ENCODE data around the gene TMOD4.
A peak's percentile ranks its signal among the peaks of the same experiment; 100 is the strongest.

Gene TMOD4

DNA sequence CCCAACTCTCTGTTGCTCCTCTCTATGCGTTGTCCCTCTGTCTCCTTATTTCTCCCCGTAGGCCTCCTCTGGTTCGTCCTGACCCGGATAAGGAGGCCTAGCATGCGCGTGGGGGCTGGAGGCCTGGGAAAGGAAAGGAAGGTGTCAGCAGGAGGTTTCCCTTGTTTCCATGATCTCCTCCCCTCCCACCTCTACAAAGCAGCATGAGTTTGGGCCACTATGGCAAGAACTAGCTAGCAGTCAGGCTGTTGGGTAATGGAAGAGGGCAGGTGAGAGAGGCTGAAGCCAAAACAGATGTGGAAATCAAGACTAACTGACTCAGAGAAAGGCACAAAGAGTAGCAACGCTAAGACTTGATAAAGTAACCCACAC, 28.7 kb downstream of the TMOD4 start:
- H3K9me3 ChIP-seq (ENCODE audit: low read length) = no peaks in the 10 kb centered on the region
- peak overlapping the region; percentile 75 for H3K9ac ChIP-seq (ENCODE audit: low read length)
- H3K27me3 ChIP-seq (ENCODE audit: control insufficient read depth in 1 of 2, insufficient read depth in 2 of 2, low read length in 2 of 2) = no peaks in the 10 kb centered on the region
- H3K4me3 ChIP-seq (ENCODE audit: low read depth in 1 of 2, low read length in 2 of 2) = peak overlapping the region; percentile 85 to 97
- no peaks in the 10 kb centered on the region for H3K36me3 ChIP-seq (ENCODE audit: insufficient read depth, low read length)
- H3K4me1 ChIP-seq (ENCODE audit: insufficient read depth, low read length) = peaks cover 30% of the 10 kb centered on the region
- H3K27ac ChIP-seq (ENCODE audit: low read depth, low read length) = peak overlapping the region; percentile 80

DNA sequence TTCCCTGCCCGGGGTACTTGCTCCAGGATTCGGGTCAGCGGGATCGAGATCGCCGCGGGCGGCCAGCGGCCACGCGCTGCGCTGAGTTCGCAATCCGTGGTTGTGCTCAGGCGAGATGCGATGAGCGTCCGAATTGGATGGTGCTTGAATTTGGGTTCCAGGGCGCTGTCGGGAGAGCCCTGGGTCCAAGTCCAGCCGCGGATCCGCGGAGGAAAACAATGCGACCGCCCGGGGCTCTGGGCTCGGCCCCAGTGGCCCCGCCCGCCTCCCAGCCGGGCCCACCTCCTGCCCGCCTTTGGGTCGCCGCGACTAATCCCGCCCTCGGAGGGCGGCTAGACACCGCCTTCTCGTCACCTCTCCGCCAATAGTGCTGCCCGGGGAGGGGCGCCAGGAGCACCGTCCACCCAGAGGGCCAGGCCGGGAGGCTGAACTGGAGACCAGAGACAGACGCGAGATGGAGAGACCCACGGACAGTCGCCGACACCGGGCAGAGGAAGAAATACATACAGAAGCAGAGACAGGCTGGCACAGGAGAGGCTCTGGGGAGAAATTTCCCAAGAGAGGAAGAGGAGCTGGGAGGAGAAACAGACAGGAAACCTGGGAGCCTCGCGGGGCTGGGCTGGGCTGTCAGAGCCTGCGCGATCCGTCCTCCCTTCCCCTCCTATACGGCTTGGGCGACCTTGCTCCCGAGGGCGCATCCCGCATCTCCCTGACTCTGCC, 29.2 kb downstream of the TMOD4 start, which contains the start of gene SEMA6C:
SEMA6C (minus strand) TSS at position 220 of the 720 bp plus-strand sequence. CDS start 4,010 bp downstream, outside the sequence.
- peak within 1 kb of the TSS; percentile 85 to 97 for H3K4me3 ChIP-seq (ENCODE audit: low read depth in 1 of 2, low read length in 2 of 2)
- peak within 1 kb of the TSS; percentile 90 for H3K27ac ChIP-seq (ENCODE audit: low read depth, low read length)
- H3K27me3 ChIP-seq (ENCODE audit: control insufficient read depth in 1 of 2, insufficient read depth in 2 of 2, low read length in 2 of 2) = no peaks in the 10 kb centered on the region
- H3K4me1 ChIP-seq (ENCODE audit: insufficient read depth, low read length) = peaks cover 30% of the 10 kb centered on the region
- no peaks in the 10 kb centered on the region for H3K9me3 ChIP-seq (ENCODE audit: low read length)
- no peaks in the 10 kb centered on the region for H3K36me3 ChIP-seq (ENCODE audit: insufficient read depth, low read length)
- H3K9ac ChIP-seq (ENCODE audit: low read length) = peak within 1 kb of the TSS; percentile 75

DNA sequence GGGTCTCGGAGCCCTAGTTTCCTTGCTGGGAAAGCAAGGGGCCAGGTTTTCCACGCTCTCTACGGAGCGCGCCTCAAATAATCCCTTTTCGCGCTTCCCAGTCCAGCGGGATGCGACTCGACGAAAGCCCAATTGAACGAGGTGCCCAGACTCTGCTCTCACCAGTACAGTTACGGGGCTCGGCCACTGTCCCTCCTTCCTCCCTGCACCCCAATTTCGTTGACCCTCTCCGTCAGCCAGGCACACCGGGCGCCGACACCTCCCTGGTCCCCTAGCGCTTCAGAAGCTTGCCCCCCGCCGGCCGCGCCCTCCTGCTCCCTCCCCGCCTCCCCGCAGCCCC, 29.7 kb downstream of the TMOD4 start:
- H3K9me3 ChIP-seq (ENCODE audit: low read length) = no peaks in the 10 kb centered on the region
- H3K27me3 ChIP-seq (ENCODE audit: control insufficient read depth in 1 of 2, insufficient read depth in 2 of 2, low read length in 2 of 2) = no peaks in the 10 kb centered on the region
- H3K9ac ChIP-seq (ENCODE audit: low read length) = peak overlapping the region; percentile 53
- no peaks in the 10 kb centered on the region for H3K36me3 ChIP-seq (ENCODE audit: insufficient read depth, low read length)
- peaks cover 30% of the 10 kb centered on the region for H3K4me1 ChIP-seq (ENCODE audit: insufficient read depth, low read length)
- peak overlapping the region; percentile 85 to 97 for H3K4me3 ChIP-seq (ENCODE audit: low read depth in 1 of 2, low read length in 2 of 2)
- peak overlapping the region; percentile 90 for H3K27ac ChIP-seq (ENCODE audit: low read depth, low read length)

DNA sequence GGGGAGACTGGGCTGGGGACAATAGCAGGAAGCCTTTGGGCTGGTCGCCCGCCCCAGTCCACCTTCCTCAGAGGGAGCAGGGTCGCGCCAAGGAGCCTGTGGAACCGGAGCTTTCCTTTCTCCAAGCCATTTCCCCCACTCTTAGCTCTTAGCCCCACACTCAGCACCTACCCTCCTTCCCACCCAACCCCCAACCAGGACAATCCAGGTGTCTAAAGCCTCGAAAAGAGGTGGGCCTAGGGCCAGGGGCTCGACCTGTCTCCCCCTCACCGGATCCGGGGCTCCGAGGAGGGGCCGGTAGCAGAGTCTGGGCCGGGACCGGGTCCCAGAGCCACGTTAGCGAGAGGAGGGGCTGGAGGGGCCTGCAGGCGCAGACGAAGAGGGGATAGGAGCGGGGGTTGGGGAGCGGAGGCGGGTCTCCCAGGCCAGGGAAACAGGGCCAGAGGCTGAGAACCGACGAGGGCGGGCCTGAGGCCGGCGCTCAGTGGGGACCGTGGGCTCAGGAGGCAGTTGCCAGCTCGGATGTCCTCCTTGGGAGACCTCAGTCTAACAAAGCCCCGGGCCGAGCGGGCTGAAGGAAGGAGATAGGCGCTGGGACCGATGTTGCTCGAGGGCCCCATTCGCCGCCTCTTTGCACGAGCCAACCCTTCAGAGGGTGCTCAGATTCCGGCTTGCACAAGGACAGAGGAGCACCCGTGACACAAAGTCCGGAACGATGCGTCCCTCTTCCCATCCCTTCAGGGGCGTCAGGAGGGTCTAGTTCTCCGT, 30.3 kb downstream of the TMOD4 start:
- H3K27ac ChIP-seq (ENCODE audit: low read depth, low read length) = peak overlapping the region; percentile 90
- peaks cover 30% of the 10 kb centered on the region for H3K4me1 ChIP-seq (ENCODE audit: insufficient read depth, low read length)
- H3K27me3 ChIP-seq (ENCODE audit: control insufficient read depth in 1 of 2, insufficient read depth in 2 of 2, low read length in 2 of 2) = no peaks in the 10 kb centered on the region
- no peaks in the 10 kb centered on the region for H3K36me3 ChIP-seq (ENCODE audit: insufficient read depth, low read length)
- no peaks in the 10 kb centered on the region for H3K9me3 ChIP-seq (ENCODE audit: low read length)
- peak overlapping the region; percentile 85 to 97 for H3K4me3 ChIP-seq (ENCODE audit: low read depth in 1 of 2, low read length in 2 of 2)
- peak overlapping the region; percentile 53 for H3K9ac ChIP-seq (ENCODE audit: low read length)

DNA sequence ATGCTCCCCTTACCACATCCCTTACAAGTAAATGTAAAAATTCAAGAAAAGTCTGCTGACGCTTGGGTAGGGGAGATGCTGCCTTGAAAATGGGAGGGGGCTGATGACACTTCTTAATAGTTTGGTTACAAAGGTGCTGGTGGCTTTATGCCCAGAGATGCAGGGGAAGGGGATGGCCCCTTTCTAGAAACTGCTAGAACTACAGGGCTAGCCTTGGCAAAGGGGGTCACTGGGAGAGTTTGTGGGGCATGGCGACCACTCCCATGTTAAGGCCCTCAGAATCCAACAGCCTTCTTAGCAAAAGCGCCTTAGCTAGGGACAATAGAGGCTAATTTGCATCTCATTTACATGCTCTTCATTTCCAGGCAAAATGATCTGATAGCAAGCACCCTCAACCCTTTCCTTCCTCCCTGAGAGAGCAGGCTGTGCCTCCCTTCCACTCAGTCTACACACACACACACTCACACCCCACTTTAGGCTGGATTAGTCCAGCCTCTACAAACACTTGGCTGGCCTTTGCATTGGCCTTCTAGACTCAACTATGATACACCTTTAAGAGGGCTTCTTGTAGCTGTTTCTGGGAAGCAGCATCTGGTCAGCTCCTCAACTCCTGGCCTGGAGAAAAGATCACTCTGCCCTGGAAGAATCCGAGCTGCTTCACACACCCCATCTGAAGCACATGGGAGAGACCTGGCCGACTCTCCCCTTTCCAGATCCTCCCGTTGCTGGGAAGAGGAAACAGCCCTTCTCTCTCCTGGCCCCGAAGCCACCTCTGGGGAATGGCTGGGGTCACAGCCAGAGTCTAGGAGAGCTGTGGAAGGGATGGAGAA, 31.1 kb downstream of the TMOD4 start:
- H3K4me1 ChIP-seq (ENCODE audit: insufficient read depth, low read length) = peaks cover 30% of the 10 kb centered on the region
- H3K9me3 ChIP-seq (ENCODE audit: low read length) = no peaks in the 10 kb centered on the region
- H3K36me3 ChIP-seq (ENCODE audit: insufficient read depth, low read length) = no peaks in the 10 kb centered on the region
- H3K4me3 ChIP-seq (ENCODE audit: low read depth in 1 of 2, low read length in 2 of 2) = peak overlapping the region in 1 of 2 donors; percentile 97
- H3K27ac ChIP-seq (ENCODE audit: low read depth, low read length) = no peak overlapping the region
- H3K9ac ChIP-seq (ENCODE audit: low read length) = peak overlapping the region; percentile 53
- no peaks in the 10 kb centered on the region for H3K27me3 ChIP-seq (ENCODE audit: control insufficient read depth in 1 of 2, insufficient read depth in 2 of 2, low read length in 2 of 2)

DNA sequence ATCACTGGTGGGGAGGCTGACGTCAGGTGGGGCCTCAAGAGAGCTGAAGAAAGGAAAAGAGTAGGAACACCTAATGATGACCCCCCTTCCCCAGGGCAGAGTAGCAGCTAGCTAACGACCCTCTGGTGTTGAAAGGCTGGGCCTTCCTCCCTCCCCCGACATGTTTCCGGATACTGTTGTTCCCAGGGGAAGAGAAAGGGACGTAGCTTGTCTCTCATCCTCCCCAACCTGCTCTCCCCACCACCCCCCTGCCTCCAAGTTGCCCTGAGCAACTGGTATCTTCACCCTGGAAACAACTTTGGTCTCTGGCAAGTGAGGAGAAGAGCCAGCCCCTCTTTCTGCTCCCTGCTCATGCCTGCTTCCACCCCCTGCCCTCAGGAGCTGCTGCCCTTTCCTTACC, 31.8 kb downstream of the TMOD4 start:
- no peaks in the 10 kb centered on the region for H3K36me3 ChIP-seq (ENCODE audit: insufficient read depth, low read length)
- H3K9ac ChIP-seq (ENCODE audit: low read length) = no peak overlapping the region
- no peaks in the 10 kb centered on the region for H3K9me3 ChIP-seq (ENCODE audit: low read length)
- H3K27me3 ChIP-seq (ENCODE audit: control insufficient read depth in 1 of 2, insufficient read depth in 2 of 2, low read length in 2 of 2) = no peaks in the 10 kb centered on the region
- H3K4me3 ChIP-seq (ENCODE audit: low read depth in 1 of 2, low read length in 2 of 2) = no peak overlapping the region
- peaks cover 30% of the 10 kb centered on the region for H3K4me1 ChIP-seq (ENCODE audit: insufficient read depth, low read length)
- H3K27ac ChIP-seq (ENCODE audit: low read depth, low read length) = no peak overlapping the region

DNA sequence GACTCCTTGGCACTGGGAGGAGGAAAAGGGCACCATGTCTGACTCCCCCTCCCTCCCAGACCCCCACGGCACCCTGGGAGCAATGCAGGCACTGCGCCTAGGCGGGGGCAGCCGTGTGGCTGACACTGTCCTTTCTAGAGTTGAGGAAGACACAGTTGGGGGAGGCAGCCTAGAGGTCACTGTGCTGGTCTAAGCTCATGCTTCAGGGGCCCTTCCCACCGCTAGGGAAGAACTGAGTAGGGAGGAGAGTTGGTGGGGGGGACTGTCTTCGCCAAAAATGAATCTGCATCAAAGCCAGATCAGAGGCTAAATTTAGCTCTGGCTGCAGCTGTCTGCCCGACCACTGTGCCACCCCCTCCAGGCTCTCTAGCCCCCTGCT, 32.7 kb downstream of the TMOD4 start:
- Histone ChIP-seq H3K9ac (ENCODE audit: low read length) (no peak overlapping the region), H3K4me1 (ENCODE audit: insufficient read depth, low read length) (peaks cover 30% of the 10 kb centered on the region), H3K27ac (ENCODE audit: low read depth, low read length) (no peak overlapping the region)

DNA sequence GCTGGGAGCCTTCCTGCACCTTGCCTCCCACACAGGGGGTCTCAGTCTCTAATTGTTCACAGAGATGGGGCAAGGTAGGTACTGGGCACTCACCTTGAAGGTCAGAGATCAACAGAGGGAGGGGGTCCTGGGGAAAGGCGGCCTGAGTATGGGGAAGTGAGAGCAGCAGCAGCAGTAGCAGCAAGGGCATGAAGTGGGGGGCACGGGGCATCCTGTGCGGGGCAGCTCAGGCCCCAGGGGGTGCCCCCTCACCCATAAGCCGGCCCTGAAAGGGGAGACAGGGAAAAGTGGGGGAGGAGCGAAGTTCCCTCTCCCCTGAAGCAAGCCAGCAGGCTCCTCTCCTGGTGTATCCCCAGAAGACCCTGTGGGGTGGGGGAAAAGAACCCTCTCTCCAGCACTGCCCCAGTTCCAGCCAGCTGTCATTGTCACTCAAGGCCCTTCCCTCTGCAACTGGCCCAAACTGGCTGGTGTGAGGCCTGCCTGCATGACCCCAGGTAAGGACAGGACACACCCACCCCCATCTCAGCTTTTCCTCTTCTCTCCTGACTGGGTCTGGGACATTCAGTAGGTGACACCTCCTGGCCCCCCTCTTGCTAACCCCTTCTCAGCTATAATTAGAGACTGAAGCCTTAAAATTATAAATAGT, 33.2 kb downstream of the TMOD4 start:
- no peak overlapping the region for H3K4me3 ChIP-seq (ENCODE audit: low read depth in 1 of 2, low read length in 2 of 2)
- H3K36me3 ChIP-seq (ENCODE audit: insufficient read depth, low read length) = no peaks in the 10 kb centered on the region

More for the DNA sequence above, 32.7 kb downstream of the TMOD4 start:
- no peak overlapping the region for H3K4me3 ChIP-seq (ENCODE audit: low read depth in 1 of 2, low read length in 2 of 2)
- H3K9me3 ChIP-seq (ENCODE audit: low read length) = no peaks in the 10 kb centered on the region
- no peaks in the 10 kb centered on the region for H3K36me3 ChIP-seq (ENCODE audit: insufficient read depth, low read length)
- no peaks in the 10 kb centered on the region for H3K27me3 ChIP-seq (ENCODE audit: control insufficient read depth in 1 of 2, insufficient read depth in 2 of 2, low read length in 2 of 2)

DNA sequence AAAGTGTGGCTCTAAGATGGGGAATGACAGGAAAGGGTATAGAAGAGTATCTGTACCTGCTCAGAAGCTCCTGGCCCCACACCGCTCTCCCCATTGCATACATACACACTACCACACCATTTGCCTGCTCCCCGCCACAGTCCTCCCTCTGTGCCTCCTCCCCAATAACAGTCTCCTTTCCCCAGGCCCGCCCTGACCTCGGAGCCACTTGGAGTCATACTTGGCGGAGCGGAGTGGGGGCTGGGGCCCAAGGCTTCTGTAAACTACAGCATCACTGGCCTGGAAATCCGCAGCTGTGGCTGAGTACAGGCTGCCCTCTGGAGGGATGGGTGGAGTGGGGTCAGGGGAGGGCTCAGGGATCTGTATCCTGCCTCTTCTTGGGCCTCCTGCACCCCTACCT, 38.0 kb downstream of the TMOD4 start:
- Histone ChIP-seq H3K9ac (ENCODE audit: low read length) (no peak overlapping the region), H3K27me3 (ENCODE audit: control insufficient read depth in 1 of 2, insufficient read depth in 2 of 2, low read length in 2 of 2) (no peaks in the 10 kb centered on the region), H3K9me3 (ENCODE audit: low read length) (no peaks in the 10 kb centered on the region), H3K27ac (ENCODE audit: low read depth, low read length) (no peak overlapping the region), H3K4me3 (ENCODE audit: low read depth in 1 of 2, low read length in 2 of 2) (no peak overlapping the region), H3K36me3 (ENCODE audit: insufficient read depth, low read length) (peaks cover 7% of the 10 kb centered on the region), H3K4me1 (ENCODE audit: insufficient read depth, low read length) (no peaks in the 10 kb centered on the region)

More for the DNA sequence above, 33.2 kb downstream of the TMOD4 start:
- Histone ChIP-seq H3K9me3 (ENCODE audit: low read length) (no peaks in the 10 kb centered on the region), H3K27ac (ENCODE audit: low read depth, low read length) (no peak overlapping the region), H3K27me3 (ENCODE audit: control insufficient read depth in 1 of 2, insufficient read depth in 2 of 2, low read length in 2 of 2) (no peaks in the 10 kb centered on the region), H3K4me1 (ENCODE audit: insufficient read depth, low read length) (peaks cover 29% of the 10 kb centered on the region), H3K9ac (ENCODE audit: low read length) (no peak overlapping the region)

DNA sequence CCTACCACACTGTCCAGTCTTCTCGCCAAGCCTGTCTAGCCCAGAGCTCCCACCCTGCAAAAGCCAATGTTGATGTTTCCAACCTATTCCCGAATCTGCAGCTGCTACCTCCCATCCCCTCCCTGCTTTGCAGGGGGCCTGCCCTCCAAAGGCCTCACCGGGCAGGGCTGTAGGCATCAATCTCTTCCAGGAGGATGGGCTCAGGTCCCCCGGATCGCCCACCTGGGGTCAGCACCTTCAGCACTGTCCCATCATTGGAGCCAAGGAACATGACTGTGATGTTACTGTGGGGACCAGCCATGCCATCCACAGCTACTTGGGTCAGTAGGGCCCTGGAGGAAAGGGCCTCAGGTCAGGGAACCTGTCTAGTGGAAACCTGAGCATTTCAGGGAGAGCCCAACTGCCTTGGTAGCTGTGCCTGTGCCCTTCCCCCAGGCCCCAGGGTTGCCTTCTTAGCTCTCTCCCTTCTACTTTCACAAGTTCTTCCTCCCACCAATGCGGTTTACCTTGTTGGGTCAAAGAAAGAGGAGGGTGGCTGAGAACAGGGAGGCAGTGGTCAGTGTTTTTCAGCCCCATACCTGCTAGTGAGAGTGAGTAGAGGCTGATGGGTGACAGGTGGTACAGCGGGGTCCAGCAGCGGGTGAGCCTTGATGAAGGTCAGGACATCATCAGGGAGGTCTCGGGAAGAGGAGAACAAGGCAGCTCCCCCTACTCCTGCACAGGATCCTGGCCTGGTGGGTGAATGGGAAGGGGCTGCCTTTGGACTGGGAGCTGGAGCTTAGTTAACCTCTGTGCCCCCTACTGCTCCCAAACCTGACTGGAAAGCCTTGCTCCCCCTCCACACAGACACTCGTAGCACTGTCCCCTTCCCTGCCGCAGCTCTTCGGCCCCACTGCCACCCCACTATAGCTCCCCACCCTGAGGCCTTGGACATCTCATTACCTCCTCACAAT, 40.1 kb downstream of the TMOD4 start:
- H3K36me3 ChIP-seq (ENCODE audit: insufficient read depth, low read length) = peaks cover 7% of the 10 kb centered on the region
- H3K4me3 ChIP-seq (ENCODE audit: low read depth in 1 of 2, low read length in 2 of 2) = no peak overlapping the region
- no peak overlapping the region for H3K27ac ChIP-seq (ENCODE audit: low read depth, low read length)
- no peaks in the 10 kb centered on the region for H3K27me3 ChIP-seq (ENCODE audit: control insufficient read depth in 1 of 2, insufficient read depth in 2 of 2, low read length in 2 of 2)
- H3K9ac ChIP-seq (ENCODE audit: low read length) = no peak overlapping the region
- no peaks in the 10 kb centered on the region for H3K9me3 ChIP-seq (ENCODE audit: low read length)
- peaks cover 4% of the 10 kb centered on the region for H3K4me1 ChIP-seq (ENCODE audit: insufficient read depth, low read length)
